OCI-LY3 (cell line): ENCODE data around the gene SMCR8.
"Not testable (repeated sequence)": the region's sequence is repeated elsewhere in the genome, so short reads cannot be mapped to it uniquely, and the experiment has no call there.

Experiments
- H2AFZ ChIP-seq: fragments of 200-600, 300-600 bp; shearing (Covaris generic); 2 replicates; pipeline ENCODE4 v1.6.0; 2014; ENCODE audit warnings: antibody characterized with exemption, low read depth, low read length
- H3K27ac ChIP-seq: fragments of 200-600, 300-600 bp; sonication (generic); 2 replicates; pipeline ENCODE4 v1.5.1; 2014; ENCODE audit warnings: mild to moderate bottlenecking, low read length, moderate library complexity, mixed read lengths
- H3K27me3 ChIP-seq: fragments of 200-600, 300-600 bp; sonication (generic); 2 replicates; pipeline ENCODE4 v1.6.1; 2014; ENCODE audit warnings: low read depth, low read length, mixed read lengths
- H3K36me3 ChIP-seq: fragments of 200-600, 300-600 bp; sonication (generic); replicated peaks from 2 replicates; pipeline ENCODE3; 2014; ENCODE audit warnings: low read depth, low read length, mixed read lengths
- H3K4me1 ChIP-seq: fragments of 300-600, 200-600 bp; sonication (generic); 2 replicates; pipeline ENCODE4 v1.6.1; 2014; ENCODE audit warnings: low read length, mixed read lengths
- H3K4me2 ChIP-seq: fragments of 200-600, 300-600 bp; sonication (generic); 2 replicates; pipeline ENCODE4 v1.6.1; 2014; ENCODE audit warnings: low read length, mixed read lengths
- H3K4me3 ChIP-seq: fragments of 300-600, 200-600 bp; sonication (generic); 2 replicates; pipeline ENCODE4 v1.5.1; 2014; ENCODE audit warnings: antibody characterized with exemption, mild to moderate bottlenecking, low read length, moderate library complexity
- H3K79me2 ChIP-seq: fragments of 300-600, 200-600 bp; shearing (Covaris generic); 2 replicates; pipeline ENCODE4 v1.6.1; 2014; ENCODE audit warnings: mild to moderate bottlenecking, low read length, mixed read lengths
- H3K9ac ChIP-seq: fragments of 300-600, 200-600 bp; shearing (Covaris generic); 2 replicates; pipeline ENCODE4 v1.6.0; 2014; ENCODE audit warnings: mild to moderate bottlenecking, low read length, moderate library complexity
- H3K9me3 ChIP-seq: fragments of 200-600, 300-600 bp; shearing (Covaris generic); 2 replicates; pipeline ENCODE4 v1.6.1; 2014; ENCODE audit warnings: low read length, mixed read lengths; ENCODE audit not compliant: insufficient read depth
- H4K20me1 ChIP-seq: fragments of 200-600, 300-600 bp; sonication (generic); 2 replicates; pipeline ENCODE4 v1.6.1; 2016; ENCODE audit warnings: low read length, mixed read lengths; ENCODE audit not compliant: insufficient read depth
- CTCF ChIP-seq: fragments of 200-600, 300-600 bp; sonication (generic); IDR thresholded peaks from 2 replicates; pipeline ENCODE4 v1.5.1; 2014; ENCODE audit warnings: antibody characterized with exemption, low read length, low read depth
- EZH2phosphoT487 ChIP-seq: fragments of 200-600 bp; shearing (Covaris generic); IDR thresholded peaks from 2 replicates; pipeline ENCODE4 v1.6.1; 2018; ENCODE audit warnings: antibody characterized with exemption, mixed run types, low read depth

Gene SMCR8

GRCh38 chr17:18331879-18332278 lies 16.8 kb downstream of the SMCR8 start:
- Histone ChIP-seq H3K27me3 (no peaks in the 10 kb centered on the region), H3K4me2 (no peak overlapping the region), H2AFZ (no peak overlapping the region), H3K4me1 (no peaks in the 10 kb centered on the region), H3K79me2 (no peaks in the 10 kb centered on the region), H3K9me3 (no peaks in the 10 kb centered on the region), H4K20me1 (no peaks in the 10 kb centered on the region), H3K4me3 (no peak overlapping the region), H3K36me3 (no peaks in the 10 kb centered on the region), H3K27ac (no peak overlapping the region), H3K9ac (no peak overlapping the region)
- no peak for TF ChIP-seq EZH2phosphoT487

GRCh38 chr17:18332909-18333489 lies 17.9 kb downstream of the SMCR8 start:
- no peaks in the 10 kb centered on the region for H3K36me3 ChIP-seq
- H3K4me2 ChIP-seq: no peak overlapping the region
- TF ChIP-seq CTCF: no peak
- TF ChIP-seq EZH2phosphoT487: no peak
- no peaks in the 10 kb centered on the region for H4K20me1 ChIP-seq
- no peaks in the 10 kb centered on the region for H3K79me2 ChIP-seq
- no peak overlapping the region for H2AFZ ChIP-seq
- no peaks in the 10 kb centered on the region for H3K9me3 ChIP-seq
- no peaks in the 10 kb centered on the region for H3K27me3 ChIP-seq
- no peaks in the 10 kb centered on the region for H3K4me1 ChIP-seq
- no peak overlapping the region for H3K27ac ChIP-seq
- H3K4me3 ChIP-seq: no peak overlapping the region
- no peak overlapping the region for H3K9ac ChIP-seq

- not testable (repeated sequence) for H4K20me1 ChIP-seq, H3K4me1 ChIP-seq, H3K9ac ChIP-seq, H3K36me3 ChIP-seq, H3K27me3 ChIP-seq, H3K4me3 ChIP-seq, H3K4me2 ChIP-seq, H3K79me2 ChIP-seq, H3K27ac ChIP-seq, H3K9me3 ChIP-seq, H2AFZ ChIP-seq
Observed at GRCh38 chr17:18338158-18338557, 23.1 kb downstream of the SMCR8 start.

GRCh38 chr17:18339933-18340332 lies 24.8 kb downstream of the SMCR8 start:
- no peaks in the 10 kb centered on the region for H3K79me2 ChIP-seq
- no peaks in the 10 kb centered on the region for H3K36me3 ChIP-seq
- H3K4me1 ChIP-seq: no peaks in the 10 kb centered on the region
- TF ChIP-seq EZH2phosphoT487 (no peak), CTCF (no peak)
- H4K20me1 ChIP-seq: no peaks in the 10 kb centered on the region
- no peak overlapping the region for H2AFZ ChIP-seq
- no peak overlapping the region for H3K9ac ChIP-seq
- no peak overlapping the region for H3K4me2 ChIP-seq
- no peak overlapping the region for H3K4me3 ChIP-seq
- H3K9me3 ChIP-seq: no peaks in the 10 kb centered on the region
- H3K27me3 ChIP-seq: no peaks in the 10 kb centered on the region
- no peak overlapping the region for H3K27ac ChIP-seq

- Histone ChIP-seq H3K79me2 (no peaks in the 10 kb centered on the region), H3K27me3 (no peaks in the 10 kb centered on the region), H2AFZ (no peak overlapping the region), H3K4me2 (no peak overlapping the region), H3K4me3 (no peak overlapping the region), H3K4me1 (no peaks in the 10 kb centered on the region), H4K20me1 (no peaks in the 10 kb centered on the region), H3K9me3 (no peaks in the 10 kb centered on the region), H3K36me3 (no peaks in the 10 kb centered on the region), H3K27ac (no peak overlapping the region), H3K9ac (no peak overlapping the region)
- TF ChIP-seq EZH2phosphoT487 (no peak), CTCF (no peak)
Observed at GRCh38 chr17:18344021-18344420, 28.9 kb downstream of the SMCR8 start.
